Fibroblast of lung (primary cell): ENCODE data around the gene PITX3. TPM values are rescaled to one million over a fixed set of nuclear protein-coding genes. Genes with fewer than 3 reads are reported as not detected.

Source experiments
- DNase-seq, 2 donors: peaks; one replicate each; pipeline versions ENCODE4 v3.0.0 to v3.0.0-alpha.2; 2010; ENCODE audit warnings: low read depth in 2 of 2
- H2AFZ ChIP-seq: 2 replicates; pipeline ENCODE4 v1.5.1; 2012; ENCODE audit warnings: low read length, control low read depth, inconsistent platforms
- H3K27ac ChIP-seq: 2 replicates; pipeline ENCODE4 v1.5.1; 2011; ENCODE audit warnings: low read length, control low read depth; ENCODE audit not compliant: insufficient read depth
- H3K27me3 ChIP-seq: 2 replicates; pipeline ENCODE4 v1.5.1; 2011; ENCODE audit warnings: mild to moderate bottlenecking, low read length; ENCODE audit not compliant: control insufficient read depth, insufficient read depth
- H3K36me3 ChIP-seq: 2 replicates; pipeline ENCODE4 v1.5.1; 2011; ENCODE audit warnings: low read length; ENCODE audit not compliant: control insufficient read depth, insufficient read depth
- H3K4me1 ChIP-seq: 2 replicates; pipeline ENCODE4 v1.5.1; 2011; ENCODE audit warnings: low read length; ENCODE audit not compliant: control insufficient read depth, insufficient read depth; ENCODE audit errors: extremely low read depth
- H3K4me2 ChIP-seq: 2 replicates; pipeline ENCODE4 v1.5.1; 2011; ENCODE audit warnings: low read length, control low read depth; ENCODE audit not compliant: insufficient read depth; ENCODE audit errors: extremely low read depth
- H3K4me3 ChIP-seq, 4 experiments: fragments of 200-600 bp in 1 of 4; sonication (generic) in 1 of 4; replicated peaks in 1 of 4; 2 replicates each; pipeline ENCODE4 v1.5.1; 2011 to 2016; ENCODE audit warnings: low read length in 4 of 4, low read depth in 3 of 4, mild to moderate bottlenecking in 3 of 4, control low read depth in 2 of 4, inconsistent platforms in 1 of 4, mixed read lengths in 1 of 4; ENCODE audit not compliant: insufficient read depth in 1 of 4; ENCODE audit errors: control extremely low read depth in 1 of 4
- H3K79me2 ChIP-seq: 2 replicates; pipeline ENCODE4 v1.5.1; 2012; ENCODE audit warnings: mild to moderate bottlenecking, low read length, inconsistent platforms; ENCODE audit not compliant: control insufficient read depth, insufficient read depth
- H3K9ac ChIP-seq: 2 replicates; pipeline ENCODE4 v1.5.1; 2011; ENCODE audit warnings: mild to moderate bottlenecking, low read length, control low read depth; ENCODE audit not compliant: insufficient read depth
- H3K9me3 ChIP-seq: 2 replicates; pipeline ENCODE4 v1.5.1; 2012; ENCODE audit warnings: low read depth, low read length; ENCODE audit not compliant: control insufficient read depth, insufficient read depth
- H4K20me1 ChIP-seq: 2 replicates; pipeline ENCODE4 v1.5.1; 2011; ENCODE audit warnings: low read length; ENCODE audit not compliant: control insufficient read depth, insufficient read depth; ENCODE audit errors: extremely low read depth
- EZH2 ChIP-seq: IDR thresholded peaks from 2 replicates; pipeline ENCODE4 v1.5.1; 2012; ENCODE audit warnings: low read length, control low read depth, mild to moderate bottlenecking; ENCODE audit errors: missing control alignments
- polyA plus RNA-seq, 2 donors: library from polyadenylated mRNA; depleted of rRNA in 1 of 2; stranded (reverse) in 1 of 2; unstranded in 1 of 2; fragments of >200 nt; gene quantifications; 2 replicates each; pipeline ENCODE4 v1.2.1, GENCODE V29; 2011 to 2012; ENCODE audit warnings: missing spikeins in 1 of 2
- total RNA-seq: library from RNA; depleted of rRNA; stranded (reverse); fragments of >200 nt; gene quantifications from 2 replicates; pipeline ENCODE4 v1.2.1, GENCODE V29; 2014
- TF ChIP-seq, protein P1 (sequence below), 2 donors: IDR thresholded peaks in 1 of 2; conservative IDR thresholded peaks in 1 of 2; 1 replicate in 1 of 2; 2 replicates in 1 of 2; pipeline ENCODE4 v1.5.1; 2011 to 2012; ENCODE audit warnings: low read length in 2 of 2, control low read depth in 1 of 2, inconsistent platforms in 1 of 2, low read depth in 1 of 2, mild to moderate bottlenecking in 1 of 2

Gene PITX3
- total and polyA plus RNA-seq, 2 donors (not counting 1 experiment from before 2014, with no cell fraction given) = not detected

DNA sequence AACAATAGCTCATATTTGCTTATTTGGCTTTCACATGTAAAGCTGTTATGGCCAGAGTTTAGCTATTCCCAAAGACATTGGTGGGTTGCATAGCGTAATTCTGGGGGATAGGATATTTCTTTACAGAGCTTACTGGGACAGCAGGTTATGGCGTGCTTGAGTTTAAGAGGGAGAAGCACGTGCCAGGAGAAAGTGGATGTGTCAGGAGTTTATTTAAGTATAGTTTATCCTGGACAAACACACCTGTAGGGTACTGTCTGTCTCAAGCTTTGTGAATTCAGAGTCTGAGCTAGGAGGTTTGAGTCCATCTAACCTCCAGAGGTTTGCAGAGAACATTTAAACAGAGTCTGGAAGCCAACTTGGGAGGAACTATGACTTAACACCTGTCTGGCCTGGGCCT, 25.4 kb upstream of the PITX3 start:
- Histone ChIP-seq H3K9ac (no peak overlapping the region), H3K4me3 (no peak overlapping the region), H3K36me3 (peaks cover 1% of the 10 kb centered on the region), H3K27ac (no peak overlapping the region), H3K4me2 (no peak overlapping the region), H2AFZ (no peak overlapping the region), H3K4me1 (peaks cover 17% of the 10 kb centered on the region), H3K79me2 (peaks cover 43% of the 10 kb centered on the region), H3K27me3 (no peaks in the 10 kb centered on the region), H3K9me3 (no peaks in the 10 kb centered on the region), H4K20me1 (peaks cover 2% of the 10 kb centered on the region)
- no peak for TF ChIP-seq EZH2
- TF ChIP-seq, protein P1, sequence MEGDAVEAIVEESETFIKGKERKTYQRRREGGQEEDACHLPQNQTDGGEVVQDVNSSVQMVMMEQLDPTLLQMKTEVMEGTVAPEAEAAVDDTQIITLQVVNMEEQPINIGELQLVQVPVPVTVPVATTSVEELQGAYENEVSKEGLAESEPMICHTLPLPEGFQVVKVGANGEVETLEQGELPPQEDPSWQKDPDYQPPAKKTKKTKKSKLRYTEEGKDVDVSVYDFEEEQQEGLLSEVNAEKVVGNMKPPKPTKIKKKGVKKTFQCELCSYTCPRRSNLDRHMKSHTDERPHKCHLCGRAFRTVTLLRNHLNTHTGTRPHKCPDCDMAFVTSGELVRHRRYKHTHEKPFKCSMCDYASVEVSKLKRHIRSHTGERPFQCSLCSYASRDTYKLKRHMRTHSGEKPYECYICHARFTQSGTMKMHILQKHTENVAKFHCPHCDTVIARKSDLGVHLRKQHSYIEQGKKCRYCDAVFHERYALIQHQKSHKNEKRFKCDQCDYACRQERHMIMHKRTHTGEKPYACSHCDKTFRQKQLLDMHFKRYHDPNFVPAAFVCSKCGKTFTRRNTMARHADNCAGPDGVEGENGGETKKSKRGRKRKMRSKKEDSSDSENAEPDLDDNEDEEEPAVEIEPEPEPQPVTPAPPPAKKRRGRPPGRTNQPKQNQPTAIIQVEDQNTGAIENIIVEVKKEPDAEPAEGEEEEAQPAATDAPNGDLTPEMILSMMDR (conservative IDR thresholded peaks at IDR 0.05 in 1 of 2, IDR thresholded peaks at IDR 0.05 in 1 of 2; ENCODE audit: low read depth in 1 of 2, low read length in 2 of 2) = no peak
- DNase-seq = no peak

DNA sequence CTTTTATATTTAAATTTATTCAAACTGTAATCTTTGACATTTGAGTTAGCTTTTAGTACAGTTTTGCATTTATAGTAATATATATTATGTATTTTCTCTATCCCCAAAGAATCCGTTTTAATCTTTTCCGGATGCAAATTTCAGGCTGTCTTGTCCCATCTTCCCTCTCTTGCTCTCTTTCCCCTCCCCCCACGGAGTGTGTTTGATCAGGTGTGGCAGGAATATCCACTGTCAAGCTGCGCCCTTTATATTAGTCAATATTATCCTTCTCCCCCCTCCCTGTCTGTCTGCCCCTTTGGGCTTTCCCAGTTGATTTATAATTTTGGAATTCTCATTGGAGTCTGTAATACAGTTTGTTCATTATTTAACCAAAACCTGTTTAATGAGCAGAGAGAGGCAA, 23.1 kb upstream of the PITX3 start:
- TF ChIP-seq EZH2 = no peak
- TF ChIP-seq, protein P1 (conservative IDR thresholded peaks at IDR 0.05 in 1 of 2, IDR thresholded peaks at IDR 0.05 in 1 of 2; ENCODE audit: low read depth in 1 of 2, low read length in 2 of 2) = no peak
- no peak overlapping the region for H3K4me3 ChIP-seq
- H3K27me3 ChIP-seq = no peaks in the 10 kb centered on the region
- no peak for DNase-seq
- H4K20me1 ChIP-seq = peaks cover 2% of the 10 kb centered on the region
- H2AFZ ChIP-seq = no peak overlapping the region
- peaks cover 33% of the 10 kb centered on the region for H3K79me2 ChIP-seq
- no peaks in the 10 kb centered on the region for H3K9me3 ChIP-seq
- H3K4me1 ChIP-seq = peaks cover 16% of the 10 kb centered on the region
- no peak overlapping the region for H3K4me2 ChIP-seq
- H3K27ac ChIP-seq = no peak overlapping the region
- H3K9ac ChIP-seq = no peak overlapping the region
- peaks cover 4% of the 10 kb centered on the region for H3K36me3 ChIP-seq

DNA sequence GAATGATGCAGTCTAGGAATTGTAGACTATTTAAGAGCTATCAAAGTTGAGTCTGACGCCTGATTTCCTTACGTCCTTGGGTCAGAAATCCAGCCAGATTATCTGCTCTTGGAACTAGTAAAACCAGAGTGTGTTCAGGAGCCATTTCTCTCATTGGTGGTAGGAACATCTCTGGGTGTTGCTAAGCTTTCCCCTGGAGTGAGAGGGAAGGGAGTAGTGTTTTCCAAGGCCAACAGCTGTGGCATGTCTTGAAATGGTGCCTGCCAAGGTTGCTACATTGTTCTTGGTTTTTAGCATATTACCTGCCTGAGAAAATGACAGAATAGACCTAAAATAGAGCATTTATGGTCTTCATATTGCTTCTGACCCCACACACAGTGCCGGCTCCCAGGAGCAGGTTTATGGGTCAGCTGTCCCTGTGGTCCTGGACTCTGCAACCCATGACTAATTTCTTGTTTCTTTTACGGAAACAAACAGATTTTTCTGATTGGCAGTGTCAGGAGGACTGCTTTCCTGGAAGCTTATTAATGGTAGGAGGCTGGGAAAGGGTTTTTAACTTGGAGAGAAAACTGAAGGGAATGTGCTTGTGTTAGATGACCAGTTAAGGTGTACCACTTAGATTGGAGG, 21.5 kb upstream of the PITX3 start:
- H4K20me1 ChIP-seq = peaks cover 2% of the 10 kb centered on the region
- H2AFZ ChIP-seq = no peak overlapping the region
- H3K4me1 ChIP-seq = peaks cover 7% of the 10 kb centered on the region
- H3K79me2 ChIP-seq = peaks cover 32% of the 10 kb centered on the region
- H3K27me3 ChIP-seq = no peaks in the 10 kb centered on the region
- H3K4me2 ChIP-seq = no peak overlapping the region
- no peak for TF ChIP-seq EZH2
- TF ChIP-seq, protein P1 (conservative IDR thresholded peaks at IDR 0.05 in 1 of 2, IDR thresholded peaks at IDR 0.05 in 1 of 2; ENCODE audit: low read depth in 1 of 2, low read length in 2 of 2) = no peak
- H3K27ac ChIP-seq = no peak overlapping the region
- no peak overlapping the region for H3K9ac ChIP-seq
- no peak for DNase-seq
- peaks cover 4% of the 10 kb centered on the region for H3K36me3 ChIP-seq
- H3K9me3 ChIP-seq = no peaks in the 10 kb centered on the region
- H3K4me3 ChIP-seq = no peak overlapping the region
